Neural progenitor cell (in vitro differentiated cells): ENCODE data around the gene CASP9. TPM values are rescaled to one million over a fixed set of nuclear protein-coding genes. Genes with fewer than 3 reads are reported as not detected.
A peak's percentile ranks its signal among the peaks of the same experiment; 100 is the strongest.

Experiments used
- DNase-seq: peaks from one replicate; pipeline ENCODE4 v3.0.0-alpha.2; 2016; ENCODE audit warnings: low spot score
- H2AFZ ChIP-seq: fragments of 200-600 bp; sonication (generic); replicated peaks from 2 replicates; pipeline ENCODE4 v1.6.1; 2016; ENCODE audit warnings: antibody characterized with exemption
- H3F3A ChIP-seq: fragments of 200-600 bp; sonication (generic); 2 replicates; pipeline ENCODE4 v1.6.1; 2016; ENCODE audit warnings: antibody characterized with exemption, low read depth
- H3K27ac ChIP-seq: fragments of 200-600 bp; sonication (generic); 2 replicates; pipeline ENCODE4 v1.5.1; 2016; ENCODE audit warnings: mild to moderate bottlenecking
- H3K27me3 ChIP-seq: fragments of 200-600 bp; sonication (generic); 2 replicates; pipeline ENCODE4 v1.6.1; 2016; ENCODE audit warnings: mild to moderate bottlenecking, moderate library complexity
- H3K36me3 ChIP-seq: fragments of 200-600 bp; sonication (generic); 2 replicates; pipeline ENCODE4 v1.5.1; 2016
- H3K4me1 ChIP-seq: fragments of 200-600 bp; sonication (generic); 2 replicates; pipeline ENCODE4 v1.6.1; 2016; ENCODE audit warnings: mixed run types
- H3K4me2 ChIP-seq: fragments of 200-600 bp; sonication (generic); 2 replicates; pipeline ENCODE4 v1.6.1; 2016
- H3K4me3 ChIP-seq: fragments of 200-600 bp; sonication (generic); 2 replicates; pipeline ENCODE4 v1.5.1; 2016
- H3K79me2 ChIP-seq: fragments of 200-600 bp; sonication (generic); 2 replicates; pipeline ENCODE4 v1.6.1; 2016; ENCODE audit warnings: low read depth
- H3K9ac ChIP-seq: fragments of 200-600 bp; sonication (generic); 2 replicates; pipeline ENCODE4 v1.6.1; 2016
- H3K9me3 ChIP-seq: fragments of 200-600 bp; sonication (generic); 2 replicates; pipeline ENCODE4 v1.5.1; 2016; ENCODE audit warnings: low read depth
- H4K20me1 ChIP-seq: fragments of 200-600 bp; sonication (generic); 2 replicates; pipeline ENCODE4 v1.6.1; 2016; ENCODE audit warnings: low read depth
- H3K27ac Mint-ChIP-seq: 3 replicates; pipeline ENCODE4 v1.8.0; 2021; ENCODE audit warnings: mixed read lengths
- H3K27me3 Mint-ChIP-seq: 2 replicates; pipeline ENCODE4 v1.8.0; 2022; ENCODE audit warnings: low read depth, mild to moderate bottlenecking, inconsistent platforms, moderate library complexity, mixed read lengths; ENCODE audit not compliant: insufficient read depth
- H3K36me3 Mint-ChIP-seq: 3 replicates; pipeline ENCODE4 v1.8.0; 2021; ENCODE audit warnings: mixed read lengths
- H3K4me1 Mint-ChIP-seq: 3 replicates; pipeline ENCODE4 v1.8.0; 2021; ENCODE audit warnings: mixed read lengths
- H3K4me3 Mint-ChIP-seq: 3 replicates; pipeline ENCODE4 v1.8.0; 2021; ENCODE audit warnings: mild to moderate bottlenecking, moderate library complexity, mixed read lengths
- H3K9me3 Mint-ChIP-seq: 3 replicates; pipeline ENCODE4 v1.8.0; 2020; ENCODE audit warnings: mixed read lengths
- CTCF ChIP-seq: fragments of 200-600 bp; sonication (generic); IDR thresholded peaks from 2 replicates; pipeline ENCODE4 v1.5.1; 2017; ENCODE audit warnings: antibody characterized with exemption, mild to moderate bottlenecking
- EZH2 ChIP-seq: fragments of 200-600 bp; sonication (generic); IDR thresholded peaks from 2 replicates; pipeline ENCODE4 v1.6.1; 2017; ENCODE audit warnings: antibody characterized with exemption, mild to moderate bottlenecking, moderate library complexity
- EZH2phosphoT487 ChIP-seq: fragments of 200-600 bp; sonication (generic); IDR thresholded peaks from 2 replicates; pipeline ENCODE4 v1.6.1; 2017; ENCODE audit warnings: antibody characterized with exemption
- total RNA-seq: library from RNA; depleted of rRNA; stranded (reverse); fragments of >200 nt; gene quantifications from 2 replicates; pipeline ENCODE4 v1.2.3, GENCODE V29; 2015; ENCODE audit warnings: low replicate concordance

Gene CASP9
- total RNA-seq, 1 donor from 2014 or later = 12.4 TPM

DNA sequence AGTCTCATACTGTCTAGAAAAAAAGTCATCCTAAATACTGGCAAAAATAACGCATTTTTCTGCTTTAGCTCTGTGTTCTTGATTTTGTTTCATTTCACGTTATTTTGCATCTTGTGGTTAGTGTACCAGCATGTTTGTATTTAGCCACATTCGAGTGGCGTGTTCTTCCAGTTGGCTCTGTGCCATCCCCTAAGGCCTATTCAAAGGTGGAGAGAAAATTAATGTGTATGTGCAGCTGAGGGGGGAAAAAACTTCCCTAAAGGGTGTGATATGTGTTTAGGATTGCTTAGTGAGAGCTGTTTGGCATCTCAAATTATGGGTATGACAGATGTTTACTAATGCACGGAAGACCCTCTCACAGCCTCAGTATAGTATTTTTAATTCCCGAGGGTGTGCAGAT is 14.8 kb upstream of the CASP9 start:
- Histone ChIP-seq H4K20me1 (peaks cover 6% of the 10 kb centered on the region), H3K4me3 (no peak overlapping the region), H3F3A (no peaks in the 10 kb centered on the region), H3K9ac (no peak overlapping the region), H3K9me3 (no peaks in the 10 kb centered on the region), H3K4me2 (no peak overlapping the region), H3K27ac (no peak overlapping the region), H3K4me1 (no peaks in the 10 kb centered on the region), H3K36me3 (no peaks in the 10 kb centered on the region), H3K79me2 (no peaks in the 10 kb centered on the region), H3K27me3 (no peaks in the 10 kb centered on the region), H2AFZ (no peak overlapping the region)
- Mint-ChIP-seq H3K27me3 (no peaks in the 10 kb centered on the region), H3K4me1 (no peaks in the 10 kb centered on the region), H3K27ac (no peak overlapping the region), H3K36me3 (peaks cover 16% of the 10 kb centered on the region), H3K9me3 (no peaks in the 10 kb centered on the region), H3K4me3 (no peak overlapping the region)
- DNase-seq = no peak
- no peak for TF ChIP-seq EZH2

DNA sequence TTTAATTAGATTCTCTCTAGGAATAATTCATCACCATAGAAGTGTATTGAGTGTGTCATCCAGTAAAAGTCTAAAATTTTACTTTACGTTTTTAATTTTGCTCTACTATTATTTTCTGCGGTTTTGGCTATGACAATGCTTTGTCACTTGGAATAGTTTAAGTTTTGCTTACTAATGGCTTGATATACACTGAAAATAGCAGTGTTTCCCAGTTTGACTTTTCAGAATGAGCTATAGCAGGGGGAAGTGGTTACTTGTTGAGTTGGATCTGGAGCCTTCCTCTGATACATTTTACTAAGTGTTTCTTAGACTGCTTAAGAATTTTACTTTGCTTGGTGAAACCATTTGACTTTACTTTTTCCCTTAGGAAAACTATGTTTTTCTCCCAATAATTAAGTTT is 7.7 kb upstream of the CASP9 start:
- Mint-ChIP-seq H3K9me3 (no peaks in the 10 kb centered on the region), H3K36me3 (peaks cover 9% of the 10 kb centered on the region), H3K27me3 (no peaks in the 10 kb centered on the region), H3K4me1 (peaks cover 12% of the 10 kb centered on the region), H3K27ac (no peak overlapping the region), H3K4me3 (no peak overlapping the region)
- Histone ChIP-seq H3K4me1 (peaks cover 7% of the 10 kb centered on the region), H3K27ac (no peak overlapping the region), H4K20me1 (peaks cover 16% of the 10 kb centered on the region), H3K4me3 (no peak overlapping the region), H3K79me2 (peaks cover 50% of the 10 kb centered on the region), H3K4me2 (no peak overlapping the region), H3F3A (peaks cover 9% of the 10 kb centered on the region), H2AFZ (no peak overlapping the region), H3K36me3 (no peaks in the 10 kb centered on the region), H3K9ac (peak overlapping the region; percentile 28), H3K9me3 (no peaks in the 10 kb centered on the region), H3K27me3 (no peaks in the 10 kb centered on the region)
- no peak for TF ChIP-seq EZH2
- no peak for DNase-seq

GRCh38 chr1:15531003-15531402 is 7.0 kb upstream of the CASP9 start:
- H3K27me3 ChIP-seq = no peaks in the 10 kb centered on the region
- H3K9me3 Mint-ChIP-seq = no peaks in the 10 kb centered on the region

DNA sequence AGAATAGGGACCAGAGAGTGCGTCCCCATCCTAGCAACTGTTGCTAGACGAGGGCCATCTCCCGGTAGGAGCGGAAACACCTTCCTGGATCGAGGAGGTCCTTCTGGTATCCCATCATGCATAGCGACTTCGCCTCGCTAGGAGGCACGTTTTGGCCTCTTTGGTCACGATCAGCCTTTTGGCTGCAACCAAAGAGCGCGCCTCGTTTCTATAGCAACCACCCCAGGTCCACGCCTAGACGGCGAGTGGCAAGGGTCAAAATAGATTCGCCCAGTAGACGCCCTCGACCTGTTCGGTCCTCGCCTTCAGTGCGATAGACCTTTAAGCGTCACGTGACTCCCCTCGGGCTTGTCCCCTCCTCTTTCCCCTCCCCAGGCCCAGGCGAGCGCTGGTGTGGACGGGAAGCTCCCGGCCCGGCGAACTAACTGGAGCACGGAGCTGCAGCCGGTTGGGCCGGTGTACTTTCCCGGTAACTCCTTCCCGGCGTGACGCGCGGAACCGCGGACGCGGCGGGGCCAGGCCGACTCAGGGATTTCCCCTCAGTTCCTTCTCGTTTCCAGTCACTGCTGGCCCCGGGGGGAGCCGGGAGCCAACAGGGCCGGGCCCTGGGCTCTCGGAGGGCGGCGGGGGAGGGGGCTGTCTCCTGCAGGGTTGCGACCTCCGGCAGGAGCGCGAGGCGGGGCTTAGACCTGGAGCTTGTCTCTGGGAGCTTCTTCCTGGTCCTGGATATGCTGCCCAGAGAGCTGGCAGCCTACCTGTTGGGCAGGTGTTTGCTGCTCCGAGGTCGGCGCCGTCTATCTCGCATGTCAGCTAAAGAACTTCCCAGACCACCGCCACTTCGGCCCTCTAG is 2.7 kb upstream of the CASP9 start, which contains the start of gene DNAJC16:
Gene DNAJC16, plus strand, starts transcription at position 359 of the 850 bp plus-strand sequence. CDS start 2,258 bp downstream, outside the sequence.
- H2AFZ ChIP-seq = peak within 1 kb of the TSS; percentile 88
- H3K4me1 ChIP-seq = peaks cover 26% of the 10 kb centered on the region
- H3K27me3 Mint-ChIP-seq = no peaks in the 10 kb centered on the region
- H3K36me3 Mint-ChIP-seq = peaks cover 4% of the 10 kb centered on the region
- peak within 1 kb of the TSS; percentile 99 for H3K4me2 ChIP-seq
- no peaks in the 10 kb centered on the region for H3K36me3 ChIP-seq
- H3K9me3 ChIP-seq = no peaks in the 10 kb centered on the region
- no peak for TF ChIP-seq EZH2phosphoT487
- TF ChIP-seq EZH2 = no peak
- TF ChIP-seq CTCF = peak; percentile 28
- peaks cover 33% of the 10 kb centered on the region for H3F3A ChIP-seq
- peak within 1 kb of the TSS; percentile 89 for H3K4me3 Mint-ChIP-seq
- peak within 1 kb of the TSS; percentile 92 for H3K27ac ChIP-seq
- H3K27ac Mint-ChIP-seq = peak within 1 kb of the TSS; percentile 27
- peak within 1 kb of the TSS; percentile 64 for H3K9ac ChIP-seq
- peaks cover 38% of the 10 kb centered on the region for H3K4me1 Mint-ChIP-seq
- no peaks in the 10 kb centered on the region for H3K9me3 Mint-ChIP-seq
- peaks cover 16% of the 10 kb centered on the region for H4K20me1 ChIP-seq
- peak; percentile 100 for DNase-seq
- peak within 1 kb of the TSS; percentile 76 for H3K4me3 ChIP-seq
- peaks cover 51% of the 10 kb centered on the region for H3K79me2 ChIP-seq
- no peaks in the 10 kb centered on the region for H3K27me3 ChIP-seq

More at GRCh38 chr1:15531003-15531402, 7.0 kb upstream of the CASP9 start:
- Histone ChIP-seq H4K20me1 (peaks cover 16% of the 10 kb centered on the region), H3K36me3 (no peaks in the 10 kb centered on the region), H3K4me1 (peaks cover 9% of the 10 kb centered on the region), H3K4me3 (no peak overlapping the region), H3K9me3 (no peaks in the 10 kb centered on the region), H3F3A (peaks cover 12% of the 10 kb centered on the region), H3K27ac (no peak overlapping the region), H3K79me2 (peaks cover 50% of the 10 kb centered on the region), H2AFZ (no peak overlapping the region), H3K4me2 (no peak overlapping the region), H3K9ac (no peak overlapping the region)
- DNase-seq = no peak
- no peak overlapping the region for H3K4me3 Mint-ChIP-seq
- no peak overlapping the region for H3K27ac Mint-ChIP-seq
- no peaks in the 10 kb centered on the region for H3K27me3 Mint-ChIP-seq
- H3K4me1 Mint-ChIP-seq = peaks cover 17% of the 10 kb centered on the region
- TF ChIP-seq CTCF = no peak
- no peak for TF ChIP-seq EZH2
- no peak for TF ChIP-seq EZH2phosphoT487
- peaks cover 4% of the 10 kb centered on the region for H3K36me3 Mint-ChIP-seq
